Vagina (tissue), 2 donors: ENCODE measurements around the gene TAF6.

Experiments
- CTCF ChIP-seq, 3 experiments: fragments of 450-650 bp in 2 of 3; fragments of 200-600 bp in 1 of 3; sonication (generic) in 1 of 3; IDR thresholded peaks; one replicate each; pipeline ENCODE4 v1.5.1; 2017 to 2019; ENCODE audit warnings: antibody characterized with exemption in 3 of 3, mild to moderate bottlenecking in 2 of 3, moderate library complexity in 2 of 3
- POLR2A ChIP-seq, 2 donors: fragments of 450-650 bp; IDR thresholded peaks; one replicate each; pipeline ENCODE4 v1.6.1; 2017; ENCODE audit warnings: antibody characterized with exemption in 2 of 2, mild to moderate bottlenecking in 2 of 2, moderate library complexity in 2 of 2

- TF ChIP-seq CTCF (IDR thresholded peaks at IDR 0.05) (no peak), POLR2A (IDR thresholded peaks at IDR 0.05) (no peak)
Observed at GRCh38 chr7:100111156-100111555, 8.0 kb downstream of the TAF6 start.
